Measurements from ENCODE around the gene KAZALD1.
A peak's percentile ranks its signal among the peaks of the same experiment; 100 is the strongest.

KAZALD1 gene

GRCh38 chr10:101061624-101062231, at the start of gene KAZALD1:
TSS of gene KAZALD1 (plus strand) at chr10:101061989. CDS start at chr10:101062593, 604 bp downstream.
- no peak for DNase-seq

- DNase-seq: peak; percentile 87 to 90
Observed at GRCh38 chr10:101012525-101013364, 49.0 kb upstream of the KAZALD1 start.

- no peak for DNase-seq
Observed at GRCh38 chr10:101013365-101013825, 48.4 kb upstream of the KAZALD1 start.

GRCh38 chr10:101014230-101014884, 47.4 kb upstream of the KAZALD1 start:
- DNase-seq: peak; percentile 89 to 91

- peak in 1 of 2 experiments; percentile 27 for DNase-seq
Observed at GRCh38 chr10:101014966-101015581, 46.7 kb upstream of the KAZALD1 start.

- DNase-seq: no peak
Observed at GRCh38 chr10:101015582-101015973, 46.2 kb upstream of the KAZALD1 start.

GRCh38 chr10:101016814-101017213, 45.0 kb upstream of the KAZALD1 start:
- DNase-seq: no peak

DNA sequence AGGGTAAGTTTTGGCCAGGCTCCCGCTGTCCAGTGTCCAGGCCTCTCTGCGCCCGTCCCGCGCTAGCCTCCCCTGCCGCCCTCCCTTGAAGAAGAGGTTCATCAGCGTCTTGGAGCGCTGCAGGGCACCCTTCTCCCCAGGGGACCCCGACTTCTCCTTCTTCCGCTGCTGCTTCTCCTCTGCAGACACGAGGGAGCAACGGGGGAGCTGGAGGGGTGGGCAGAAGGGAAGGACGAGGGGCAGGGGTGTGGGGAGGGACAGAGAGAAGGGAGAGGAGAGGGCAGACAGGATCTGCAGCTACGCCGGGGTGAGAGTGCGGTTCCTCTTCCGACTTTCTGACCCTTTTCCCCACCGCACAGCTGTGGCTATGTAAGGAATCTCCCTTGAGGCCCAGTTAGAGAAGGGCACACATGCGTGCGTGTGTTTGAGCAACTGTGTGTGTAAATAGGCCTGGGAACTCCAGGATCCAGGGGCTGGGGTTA, 43.6 kb upstream of the KAZALD1 start:
- no peak for DNase-seq

GRCh38 chr10:101018600-101019439, 43.0 kb upstream of the KAZALD1 start:
- DNase-seq: peak; percentile 89 to 91

GRCh38 chr10:101019440-101019703, 42.4 kb upstream of the KAZALD1 start:
- no peak for DNase-seq

GRCh38 chr10:101020427-101021075, 41.2 kb upstream of the KAZALD1 start:
- no peak for DNase-seq

DNA sequence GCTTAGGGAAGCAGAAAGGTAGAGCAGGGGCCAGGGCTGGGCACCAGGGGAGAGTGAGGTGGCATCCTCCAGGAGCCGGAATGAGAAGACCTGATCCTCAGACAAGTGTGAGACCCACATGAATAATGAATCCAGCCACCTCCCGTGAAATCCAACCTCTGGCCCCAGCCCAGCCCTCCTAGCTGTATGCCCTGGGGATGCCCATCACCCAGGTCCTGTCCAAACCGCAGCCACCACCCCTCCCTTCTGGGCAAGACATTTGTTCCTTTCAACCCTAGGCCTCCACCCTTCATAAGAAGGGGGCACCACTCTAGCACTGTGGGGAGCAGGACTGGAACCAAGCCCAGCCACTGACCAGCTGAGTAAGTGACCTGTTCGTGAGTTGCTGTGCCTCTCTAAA, 40.5 kb upstream of the KAZALD1 start:
- DNase-seq: no peak

- no peak for DNase-seq
Observed at GRCh38 chr10:101021692-101022251, 40.0 kb upstream of the KAZALD1 start.

- no peak for DNase-seq
Observed at GRCh38 chr10:101022967-101023705, 38.7 kb upstream of the KAZALD1 start.

- no peak for DNase-seq
Observed at GRCh38 chr10:101027106-101027720, 34.6 kb upstream of the KAZALD1 start.

- DNase-seq: no peak
Observed at GRCh38 chr10:101028446-101029337, 33.1 kb upstream of the KAZALD1 start.

DNA sequence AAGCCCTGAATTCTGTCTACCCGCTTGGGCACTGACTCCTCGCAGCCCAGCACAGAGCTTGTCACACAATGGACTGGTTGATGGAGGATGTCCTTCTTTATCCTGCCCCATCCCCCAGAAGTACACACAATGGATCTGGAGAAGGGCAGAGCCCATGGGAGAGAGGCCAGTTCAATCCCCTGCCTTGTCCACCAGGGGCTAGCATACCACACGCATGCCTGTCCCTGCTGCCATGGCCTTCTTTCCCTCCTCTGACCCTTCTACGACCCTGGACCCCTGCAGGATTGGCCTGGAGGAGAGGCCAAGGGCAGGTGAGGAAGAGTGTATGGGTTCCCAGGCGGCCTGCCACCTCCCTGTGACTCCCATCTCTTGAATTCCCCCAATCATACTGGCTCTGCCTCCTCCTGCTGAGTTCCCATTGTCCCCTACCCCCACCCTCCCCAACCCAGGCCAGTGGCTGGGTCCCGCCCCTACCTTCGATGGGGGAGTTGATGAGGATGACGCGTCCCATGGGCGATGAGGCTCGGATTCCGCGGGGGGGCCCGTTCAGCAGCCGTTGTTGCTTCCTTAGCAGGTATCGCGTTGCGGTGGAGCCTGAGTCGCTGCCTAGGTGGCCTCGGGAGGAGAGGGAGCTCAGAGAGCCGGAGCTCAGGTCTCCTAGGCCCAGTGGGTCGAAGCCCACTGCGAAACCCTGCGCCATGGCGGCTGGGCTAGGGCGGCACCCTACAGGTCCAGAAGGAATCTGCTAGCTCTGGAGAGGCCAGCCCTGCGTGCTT, 32.1 kb upstream of the KAZALD1 start:
- no peak for DNase-seq

DNA sequence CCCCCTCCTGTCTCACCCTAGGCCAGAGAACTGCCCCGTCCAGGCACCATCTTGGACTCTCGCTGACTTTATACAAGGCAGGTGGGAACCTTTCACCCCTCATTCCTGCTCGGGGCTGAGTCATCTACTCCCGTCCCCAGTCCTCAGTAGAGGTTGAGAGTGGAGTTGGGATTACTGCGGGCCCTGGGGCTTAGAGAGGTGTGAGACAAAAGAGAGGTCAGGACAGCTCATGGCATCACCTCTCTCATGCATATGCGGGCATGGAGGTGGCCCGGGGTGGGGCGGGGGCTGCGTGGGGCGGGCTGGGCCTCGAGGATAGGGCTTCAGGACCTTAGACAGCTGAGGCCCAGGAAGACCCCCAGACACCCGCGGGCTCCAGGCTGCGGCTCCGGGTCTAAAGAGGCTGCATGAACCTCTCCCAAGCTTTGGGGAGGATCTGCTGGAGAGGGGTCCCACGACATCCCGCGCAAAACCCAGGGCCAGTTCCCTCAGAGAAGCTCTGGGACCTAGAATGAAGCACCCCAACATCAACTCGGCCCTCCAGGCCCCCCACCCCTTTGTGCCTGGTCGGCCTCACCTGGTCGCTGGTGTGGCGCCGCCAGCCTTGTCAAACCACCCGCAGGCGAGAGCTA, 31.2 kb upstream of the KAZALD1 start:
- DNase-seq: no peak

All from activated CD4-positive, alpha-beta T cell treated with anti-CD3 and anti-CD28 coated beads, Interleukin-2, amount 50 U/mL, for 48 hours (primary cell).